GM12874 (cell line): ENCODE data around the gene CHMP6.

ENCODE experiments used
- TF ChIP-seq, protein P1 (sequence below): IDR thresholded peaks from 2 replicates; pipeline ENCODE4 v1.5.1; 2011; ENCODE audit warnings: low read depth, mild to moderate bottlenecking, control low read depth, low read length, moderate library complexity; ENCODE audit not compliant: insufficient read depth

The CHMP6 gene

DNA sequence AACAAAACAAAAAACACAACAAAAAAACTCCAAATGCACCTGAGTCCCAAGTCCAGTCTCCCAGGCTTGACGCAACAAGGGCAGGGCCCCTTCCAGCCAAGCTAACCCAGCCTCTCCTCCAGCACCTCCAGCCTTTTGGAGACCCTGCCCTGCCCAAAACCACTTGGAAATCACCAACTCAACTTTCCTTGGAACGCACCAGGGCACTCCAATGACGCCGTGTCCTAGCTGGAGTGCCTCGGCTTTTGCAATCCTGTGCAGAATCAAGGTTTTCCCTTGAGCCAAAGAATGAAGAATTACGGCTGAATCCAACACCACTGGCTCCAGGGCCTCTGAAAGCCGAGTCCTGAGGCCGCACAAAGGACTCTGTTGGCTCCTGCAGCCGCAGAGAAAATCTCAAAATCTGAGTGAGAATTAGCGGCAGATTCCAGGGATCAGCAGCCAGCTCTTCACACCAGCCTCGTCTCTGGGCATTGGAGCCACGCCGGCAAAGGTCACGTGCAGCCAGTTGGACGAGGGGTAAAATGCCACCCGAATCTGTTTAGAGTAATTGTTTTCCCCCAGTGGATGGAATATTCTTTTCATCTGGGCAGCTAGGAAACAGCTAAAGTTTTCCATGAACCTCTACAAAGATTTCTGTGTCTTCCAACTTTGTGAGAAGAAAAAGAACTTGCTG lies 33.6 kb downstream of the CHMP6 start:
- TF ChIP-seq, protein P1, sequence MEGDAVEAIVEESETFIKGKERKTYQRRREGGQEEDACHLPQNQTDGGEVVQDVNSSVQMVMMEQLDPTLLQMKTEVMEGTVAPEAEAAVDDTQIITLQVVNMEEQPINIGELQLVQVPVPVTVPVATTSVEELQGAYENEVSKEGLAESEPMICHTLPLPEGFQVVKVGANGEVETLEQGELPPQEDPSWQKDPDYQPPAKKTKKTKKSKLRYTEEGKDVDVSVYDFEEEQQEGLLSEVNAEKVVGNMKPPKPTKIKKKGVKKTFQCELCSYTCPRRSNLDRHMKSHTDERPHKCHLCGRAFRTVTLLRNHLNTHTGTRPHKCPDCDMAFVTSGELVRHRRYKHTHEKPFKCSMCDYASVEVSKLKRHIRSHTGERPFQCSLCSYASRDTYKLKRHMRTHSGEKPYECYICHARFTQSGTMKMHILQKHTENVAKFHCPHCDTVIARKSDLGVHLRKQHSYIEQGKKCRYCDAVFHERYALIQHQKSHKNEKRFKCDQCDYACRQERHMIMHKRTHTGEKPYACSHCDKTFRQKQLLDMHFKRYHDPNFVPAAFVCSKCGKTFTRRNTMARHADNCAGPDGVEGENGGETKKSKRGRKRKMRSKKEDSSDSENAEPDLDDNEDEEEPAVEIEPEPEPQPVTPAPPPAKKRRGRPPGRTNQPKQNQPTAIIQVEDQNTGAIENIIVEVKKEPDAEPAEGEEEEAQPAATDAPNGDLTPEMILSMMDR, result no peak

DNA sequence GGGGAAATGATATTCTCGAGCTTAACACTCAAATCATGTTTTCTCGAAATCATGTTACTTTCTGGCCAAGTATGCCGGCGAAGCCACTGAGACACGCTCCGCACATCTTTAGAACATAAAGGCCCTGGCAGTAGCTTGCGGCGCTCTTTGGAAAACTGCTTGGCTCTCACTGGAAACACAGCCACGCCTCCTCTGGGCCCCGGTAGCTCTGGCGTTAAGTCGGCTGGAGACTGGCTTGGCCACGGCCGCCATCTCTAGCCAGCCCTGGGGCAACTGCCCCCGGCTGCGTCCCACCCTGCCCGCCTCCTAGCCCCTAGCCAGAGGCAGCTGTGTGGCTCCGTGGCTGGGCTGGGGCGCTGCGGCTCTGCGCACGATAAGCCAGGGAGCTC lies 34.1 kb downstream of the CHMP6 start:
- TF ChIP-seq, protein P1, result no peak

DNA sequence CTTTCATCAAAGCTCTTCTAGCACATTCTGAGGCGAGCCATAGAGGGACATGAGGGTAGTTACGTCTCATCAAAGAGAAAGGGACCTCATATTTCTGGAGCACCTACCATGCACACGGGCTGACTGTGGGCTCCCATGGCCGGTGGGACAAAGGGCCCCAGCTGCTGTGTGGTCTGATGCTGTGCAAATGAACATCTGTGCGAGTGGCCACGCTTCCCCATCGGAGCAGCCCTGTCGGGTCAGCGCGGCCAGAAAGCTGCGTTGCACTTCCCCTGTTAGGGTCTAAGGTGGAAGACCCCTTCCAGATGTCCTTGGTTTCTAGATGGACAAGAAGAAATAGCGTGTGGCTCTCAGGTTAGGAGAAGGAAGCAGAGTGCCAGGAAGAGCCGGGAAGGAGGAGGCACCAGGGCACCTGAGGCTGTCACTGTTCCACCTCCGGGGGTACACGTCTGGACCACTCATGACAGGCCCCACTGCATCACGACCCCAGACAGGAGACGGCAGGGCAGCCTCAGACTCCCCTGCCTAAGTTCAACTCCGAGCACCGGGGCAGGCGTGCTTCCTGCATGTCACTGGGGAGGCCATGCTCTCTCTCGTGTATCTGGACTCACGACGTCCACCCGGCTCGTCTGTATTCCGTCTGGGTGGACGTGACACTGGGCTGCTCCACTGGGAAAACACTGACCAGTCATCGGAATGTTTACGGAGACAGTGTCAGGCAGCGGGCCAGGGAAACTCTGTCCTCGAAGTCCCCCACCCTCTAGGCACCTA lies 34.8 kb downstream of the CHMP6 start:
- TF ChIP-seq, protein P1, result no peak

DNA sequence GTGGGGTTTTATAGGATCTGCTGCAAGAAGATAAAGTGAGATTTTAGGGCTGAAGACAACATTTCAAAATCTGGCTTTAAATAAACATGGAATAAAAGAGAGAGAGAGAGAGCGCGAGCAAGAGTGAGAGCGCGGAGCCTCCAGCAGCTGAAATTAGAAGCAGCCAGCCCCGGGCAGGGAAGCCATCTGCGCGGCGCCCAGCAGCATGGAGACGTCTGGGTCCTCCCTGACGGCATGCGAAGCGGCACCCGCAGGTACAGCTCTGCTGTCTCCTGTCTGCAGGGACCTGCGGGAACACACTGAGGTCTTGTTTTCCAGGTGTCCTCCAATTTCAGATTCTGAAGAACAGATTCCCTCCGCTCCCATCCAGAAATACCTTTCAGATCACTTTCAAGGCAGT lies 35.4 kb downstream of the CHMP6 start:
- TF ChIP-seq, protein P1, result no peak

DNA sequence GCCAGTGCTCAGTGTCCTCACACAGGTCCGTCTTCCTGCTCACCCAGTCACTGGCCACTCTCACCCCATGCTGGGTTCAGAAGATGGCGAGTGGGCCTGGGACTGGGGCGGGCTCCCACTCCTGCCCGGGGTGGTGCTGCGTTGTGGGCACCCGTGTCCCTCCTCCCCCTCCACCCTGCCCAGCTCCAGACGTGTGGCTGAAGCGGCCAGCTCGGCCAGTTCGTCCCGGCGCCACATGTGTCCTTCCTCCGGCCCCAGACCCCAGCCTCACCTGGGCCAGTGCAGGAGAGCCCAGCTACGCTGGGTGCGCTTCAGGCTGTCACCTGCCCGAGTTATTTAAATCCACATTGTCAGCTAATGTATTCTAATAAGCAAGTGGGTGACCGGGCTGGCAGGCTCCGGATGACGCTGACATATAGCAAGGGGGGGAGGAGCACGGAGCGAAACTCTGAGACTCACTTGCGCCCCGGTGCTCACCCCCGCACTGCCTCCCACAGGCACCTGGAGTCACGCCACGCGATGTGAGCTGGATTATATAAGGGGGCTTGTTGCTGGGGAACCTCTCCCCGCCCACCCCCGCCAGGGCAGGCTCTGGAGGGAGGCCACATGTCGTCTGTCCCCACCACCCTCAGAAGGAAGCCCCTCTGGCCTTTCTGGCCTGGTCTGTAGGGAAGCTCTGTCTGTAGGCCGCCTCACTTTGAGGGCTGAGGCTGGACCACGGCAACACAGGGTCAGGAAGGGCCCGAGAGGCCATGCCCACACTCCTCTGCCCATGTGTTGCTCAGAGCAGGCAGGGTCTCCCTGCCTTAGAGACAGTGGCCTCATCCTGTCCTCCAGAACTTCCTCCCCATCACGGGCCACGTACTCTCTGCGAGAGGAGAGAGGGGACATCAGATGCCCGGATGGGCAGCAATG lies 36.2 kb downstream of the CHMP6 start:
- TF ChIP-seq, protein P1, result no peak

DNA sequence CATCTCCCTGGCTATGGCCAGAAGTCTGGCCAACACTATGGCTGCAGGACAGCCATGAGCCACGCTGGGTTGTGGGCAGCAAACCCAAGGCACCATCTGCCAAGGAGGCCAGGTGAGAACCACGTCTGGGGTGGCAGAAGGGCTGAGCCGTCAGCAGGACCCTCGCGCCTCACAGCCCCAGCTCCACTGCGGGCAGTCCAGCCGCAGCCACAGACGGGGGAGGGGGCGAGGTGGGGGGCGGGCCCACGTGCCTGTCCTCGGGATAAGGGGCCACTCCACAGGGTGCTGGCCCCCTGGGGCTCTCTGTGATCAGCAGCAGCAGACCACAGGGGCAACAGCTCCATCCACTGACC lies 36.8 kb downstream of the CHMP6 start:
- TF ChIP-seq, protein P1, result no peak

DNA sequence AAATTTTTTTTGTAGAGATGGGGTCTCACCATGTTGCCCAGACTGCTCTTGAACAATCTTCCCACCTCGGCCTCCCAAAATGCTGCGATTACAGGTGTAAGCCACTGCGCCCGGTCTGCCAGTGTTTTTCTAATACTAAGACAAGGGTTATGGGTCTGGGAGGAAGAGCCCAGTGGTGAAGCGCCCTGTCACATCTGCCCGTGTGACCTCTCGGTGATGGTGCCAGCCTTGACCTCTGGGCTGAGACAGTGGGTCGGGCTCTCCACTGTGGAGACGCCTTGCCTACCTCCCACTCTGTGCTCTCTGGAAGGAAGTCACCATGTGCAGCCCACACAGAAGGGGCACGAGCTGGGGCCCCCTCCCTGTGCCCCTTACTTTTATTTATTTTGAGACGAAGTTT lies 38.2 kb downstream of the CHMP6 start:
- TF ChIP-seq, protein P1, result no peak
